ENCODE measurements around the gene KIAA1328. TPM values are rescaled to one million over a fixed set of nuclear protein-coding genes. Genes with fewer than 3 reads are reported as not detected.

Gene KIAA1328
- total and polyA plus RNA-seq, 4 donors = 2.0 to 21.1 (median 12.8) TPM

GRCh38 chr18:37252854-37253393 is 424.0 kb downstream of the KIAA1328 start:
- no peaks in the 10 kb centered on the region for H3K27me3 ChIP-seq (ENCODE audit: control insufficient read depth in 1 of 2, insufficient read depth in 2 of 2, low read length in 1 of 2)
- no peak overlapping the region for H3K27ac ChIP-seq (ENCODE audit: low read depth in 1 of 2, low read length in 2 of 2)
- intact Hi-C loops (cut with DNase I) = no loop called here
- H3K9me3 ChIP-seq (ENCODE audit: control insufficient read depth, low read length) = no peaks in the 10 kb centered on the region
- 75% methylated on average over 12 of the region's 12 CpGs for WGBS, 2 donors
- H3K36me3 ChIP-seq (ENCODE audit: control insufficient read depth in 1 of 2, insufficient read depth in 2 of 2, low read length in 1 of 2) = no peaks in the 10 kb centered on the region
- ATAC-seq (ENCODE audit: low FRiP score) (no peak), DNase-seq (no peak)
- no peak overlapping the region for H3K4me3 ChIP-seq (ENCODE audit: low read length in 2 of 2)
- H3K4me1 ChIP-seq (ENCODE audit: control insufficient read depth in 1 of 2, insufficient read depth in 2 of 2, low read length in 2 of 2) = no peaks in the 10 kb centered on the region

GRCh38 chr18:37253394-37254235 is 424.7 kb downstream of the KIAA1328 start:
- no peak for DNase-seq

GRCh38 chr18:37254236-37254754 is 425.4 kb downstream of the KIAA1328 start:
- no peaks in the 10 kb centered on the region for H3K9me3 ChIP-seq (ENCODE audit: control insufficient read depth, low read length)
- WGBS, 2 donors = 6% methylated on average over 26 to 49 of the region's 49 CpGs
- no peak for DNase-seq
- ATAC-seq (ENCODE audit: low FRiP score) = no peak
- intact Hi-C loops (cut with DNase I) = no loop called here
- H3K4me1 ChIP-seq (ENCODE audit: control insufficient read depth in 1 of 2, insufficient read depth in 2 of 2, low read length in 2 of 2) = no peaks in the 10 kb centered on the region
- H3K4me3 ChIP-seq (ENCODE audit: low read length in 2 of 2) = peak overlapping the region in 1 of 2 donors; percentile 39
- no peaks in the 10 kb centered on the region for H3K27me3 ChIP-seq (ENCODE audit: control insufficient read depth in 1 of 2, insufficient read depth in 2 of 2, low read length in 1 of 2)
- H3K27ac ChIP-seq (ENCODE audit: low read depth in 1 of 2, low read length in 2 of 2) = no peak overlapping the region
- no peaks in the 10 kb centered on the region for H3K36me3 ChIP-seq (ENCODE audit: control insufficient read depth in 1 of 2, insufficient read depth in 2 of 2, low read length in 1 of 2)

More at GRCh38 chr18:37253394-37254235, 424.7 kb downstream of the KIAA1328 start:
- Histone ChIP-seq H3K4me3 (ENCODE audit: low read length in 2 of 2) (peak overlapping the region; percentile 4 to 39), H3K27ac (ENCODE audit: low read depth in 1 of 2, low read length in 2 of 2) (no peak overlapping the region), H3K4me1 (ENCODE audit: control insufficient read depth in 1 of 2, insufficient read depth in 2 of 2, low read length in 2 of 2) (no peaks in the 10 kb centered on the region), H3K9me3 (ENCODE audit: control insufficient read depth, low read length) (no peaks in the 10 kb centered on the region), H3K27me3 (ENCODE audit: control insufficient read depth in 1 of 2, insufficient read depth in 2 of 2, low read length in 1 of 2) (no peaks in the 10 kb centered on the region), H3K36me3 (ENCODE audit: control insufficient read depth in 1 of 2, insufficient read depth in 2 of 2, low read length in 1 of 2) (no peaks in the 10 kb centered on the region)
- ATAC-seq (ENCODE audit: low FRiP score) = no peak
- WGBS, 2 donors = 6 to 10% methylated on average over 45 to 83 of the region's 83 CpGs
- intact Hi-C loops (cut with DNase I) = no loop called here

GRCh38 chr18:37254973-37255372 is 426.0 kb downstream of the KIAA1328 start:
- no peak overlapping the region for H3K27ac ChIP-seq (ENCODE audit: low read depth in 1 of 2, low read length in 2 of 2)
- no peaks in the 10 kb centered on the region for H3K27me3 ChIP-seq (ENCODE audit: control insufficient read depth in 1 of 2, insufficient read depth in 2 of 2, low read length in 1 of 2)
- DNase-seq (no peak), ATAC-seq (ENCODE audit: low FRiP score) (no peak)
- intact Hi-C loops (cut with DNase I) = no loop called here
- 86 to 92% methylated on average over 12 of the region's 12 CpGs for WGBS, 2 donors
- H3K4me3 ChIP-seq (ENCODE audit: low read length in 2 of 2) = no peak overlapping the region
- no peaks in the 10 kb centered on the region for H3K4me1 ChIP-seq (ENCODE audit: control insufficient read depth in 1 of 2, insufficient read depth in 2 of 2, low read length in 2 of 2)
- H3K9me3 ChIP-seq (ENCODE audit: control insufficient read depth, low read length) = no peaks in the 10 kb centered on the region
- no peaks in the 10 kb centered on the region for H3K36me3 ChIP-seq (ENCODE audit: control insufficient read depth in 1 of 2, insufficient read depth in 2 of 2, low read length in 1 of 2)

GRCh38 chr18:37258131-37258530 is 429.2 kb downstream of the KIAA1328 start:
- intact Hi-C loops (cut with DNase I) = no loop called here

GRCh38 chr18:37258819-37259218 is 429.9 kb downstream of the KIAA1328 start:
- Histone ChIP-seq H3K27ac (ENCODE audit: low read depth in 1 of 2, low read length in 2 of 2) (no peak overlapping the region), H3K4me1 (ENCODE audit: control insufficient read depth in 1 of 2, insufficient read depth in 2 of 2, low read length in 2 of 2) (no peaks in the 10 kb centered on the region), H3K9me3 (ENCODE audit: control insufficient read depth, low read length) (no peaks in the 10 kb centered on the region), H3K36me3 (ENCODE audit: control insufficient read depth in 1 of 2, insufficient read depth in 2 of 2, low read length in 1 of 2) (no peaks in the 10 kb centered on the region), H3K4me3 (ENCODE audit: low read length in 2 of 2) (no peak overlapping the region), H3K27me3 (ENCODE audit: control insufficient read depth in 1 of 2, insufficient read depth in 2 of 2, low read length in 1 of 2) (no peaks in the 10 kb centered on the region)
- intact Hi-C loops (cut with DNase I) = no loop called here
- 47 to 48% methylated on average over 11 of the region's 11 CpGs for WGBS, 2 donors
- ATAC-seq (ENCODE audit: low FRiP score) = no peak
- DNase-seq = peak in 1 of 2 donors; percentile 17

More at GRCh38 chr18:37258131-37258530, 429.2 kb downstream of the KIAA1328 start:
- Histone ChIP-seq H3K9me3 (ENCODE audit: control insufficient read depth, low read length) (no peaks in the 10 kb centered on the region), H3K36me3 (ENCODE audit: control insufficient read depth in 1 of 2, insufficient read depth in 2 of 2, low read length in 1 of 2) (no peaks in the 10 kb centered on the region), H3K27ac (ENCODE audit: low read depth in 1 of 2, low read length in 2 of 2) (no peak overlapping the region), H3K4me1 (ENCODE audit: control insufficient read depth in 1 of 2, insufficient read depth in 2 of 2, low read length in 2 of 2) (no peaks in the 10 kb centered on the region), H3K27me3 (ENCODE audit: control insufficient read depth in 1 of 2, insufficient read depth in 2 of 2, low read length in 1 of 2) (no peaks in the 10 kb centered on the region), H3K4me3 (ENCODE audit: low read length in 2 of 2) (no peak overlapping the region)
- no peak for ATAC-seq (ENCODE audit: low FRiP score)
- 44 to 50% methylated on average over 9 of the region's 9 CpGs for WGBS, 2 donors
- DNase-seq = peak in 1 of 2 donors; percentile 57

- no peak for DNase-seq
- no peaks in the 10 kb centered on the region for H3K36me3 ChIP-seq (ENCODE audit: control insufficient read depth in 1 of 2, insufficient read depth in 2 of 2, low read length in 1 of 2)
- no peaks in the 10 kb centered on the region for H3K4me1 ChIP-seq (ENCODE audit: control insufficient read depth in 1 of 2, insufficient read depth in 2 of 2, low read length in 2 of 2)
- WGBS, 2 donors = 67 to 75% methylated on average over 5 of the region's 5 CpGs
- no peaks in the 10 kb centered on the region for H3K27me3 ChIP-seq (ENCODE audit: control insufficient read depth in 1 of 2, insufficient read depth in 2 of 2, low read length in 1 of 2)
- no peak for ATAC-seq (ENCODE audit: low FRiP score)
- intact Hi-C loops (cut with DNase I) = no loop called here
- no peak overlapping the region for H3K4me3 ChIP-seq (ENCODE audit: low read length in 2 of 2)
- H3K27ac ChIP-seq (ENCODE audit: low read depth in 1 of 2, low read length in 2 of 2) = no peak overlapping the region
- no peaks in the 10 kb centered on the region for H3K9me3 ChIP-seq (ENCODE audit: control insufficient read depth, low read length)
These were observed 430.8 kb downstream of the KIAA1328 start for GRCh38 chr18:37259711-37260110.

- DNase-seq (peak in 1 of 2 donors; percentile 60), ATAC-seq (ENCODE audit: low FRiP score) (no peak)
- Histone ChIP-seq H3K27me3 (ENCODE audit: control insufficient read depth in 1 of 2, insufficient read depth in 2 of 2, low read length in 1 of 2) (no peaks in the 10 kb centered on the region), H3K27ac (ENCODE audit: low read depth in 1 of 2, low read length in 2 of 2) (no peak overlapping the region), H3K4me3 (ENCODE audit: low read length in 2 of 2) (no peak overlapping the region), H3K9me3 (ENCODE audit: control insufficient read depth, low read length) (no peaks in the 10 kb centered on the region), H3K4me1 (ENCODE audit: control insufficient read depth in 1 of 2, insufficient read depth in 2 of 2, low read length in 2 of 2) (no peaks in the 10 kb centered on the region), H3K36me3 (ENCODE audit: control insufficient read depth in 1 of 2, insufficient read depth in 2 of 2, low read length in 1 of 2) (no peaks in the 10 kb centered on the region)
- 77 to 78% methylated on average over 10 of the region's 10 CpGs for WGBS, 2 donors
- intact Hi-C loops (cut with DNase I) = no loop called here
These were observed 431.6 kb downstream of the KIAA1328 start for GRCh38 chr18:37260367-37261093.
